ENCODE results near the gene CASQ1.

- TF ChIP-seq CTCF (IDR thresholded peaks at IDR 0.05) (no peak), POLR2A (IDR thresholded peaks at IDR 0.05) (no peak), POLR2AphosphoS5 (IDR thresholded peaks at IDR 0.05) (no peak), EP300 (IDR thresholded peaks at IDR 0.05) (no peak)
These were observed 13.1 kb upstream of the CASQ1 start for GRCh38 chr1:160177231-160177630.
